WTC11 (cell line): ENCODE measurements around the gene MMP8. TPM values are rescaled to one million over a fixed set of nuclear protein-coding genes. Genes with fewer than 3 reads are reported as not detected.

Experiments
- ATAC-seq: fragments of 200-7000 bp; cut with Tn5 transposase; 2 replicates; pipeline ENCODE4 v1.10.0; 2021; ENCODE audit warnings: mild to moderate bottlenecking, moderate library complexity
- CTCF ChIA-PET: fragments of 300-600 bp; sonication (Branson Sonifier 250); formaldehyde crosslinking; loops from one replicate; lab custom pipeline; 2021; ENCODE audit warnings: antibody characterized with exemption; lab: Charles Lee
- POLR2A ChIA-PET: fragments of 350-600 bp; sonication (Branson Sonifier 250); formaldehyde crosslinking; loops from one replicate; lab custom pipeline; 2021; ENCODE audit warnings: antibody characterized with exemption; lab: Charles Lee
- DNase-seq: peaks from one replicate; pipeline ENCODE4 v3.0.0; 2021; ENCODE audit warnings: low spot score
- H3K27ac Mint-ChIP-seq: 2 replicates; pipeline ENCODE4 v1.8.0; 2021; ENCODE audit warnings: mixed read lengths
- H3K27me3 Mint-ChIP-seq: 2 replicates; pipeline ENCODE4 v1.8.0; 2021; ENCODE audit warnings: low read depth, mild to moderate bottlenecking, moderate library complexity, mixed read lengths
- H3K36me3 Mint-ChIP-seq: 2 replicates; pipeline ENCODE4 v1.8.0; 2021; ENCODE audit warnings: mixed read lengths
- H3K4me1 Mint-ChIP-seq: 2 replicates; pipeline ENCODE4 v1.8.0; 2022; ENCODE audit warnings: mixed read lengths
- H3K4me3 Mint-ChIP-seq: 2 replicates; pipeline ENCODE4 v1.8.0; 2021; ENCODE audit warnings: mild to moderate bottlenecking, moderate library complexity, mixed read lengths
- H3K9me3 Mint-ChIP-seq: 2 replicates; pipeline ENCODE4 v1.8.0; 2021; ENCODE audit warnings: mixed read lengths
- ATF1 ChIP-seq: sonication (generic); formaldehyde crosslinking; IDR thresholded peaks from 2 replicates; pipeline ENCODE4 v1.8.1; 2023; ENCODE audit warnings: mild to moderate bottlenecking, moderate library complexity, missing genetic modification reagents
- ATF3 ChIP-seq: sonication (generic); formaldehyde crosslinking; conservative IDR thresholded peaks from 2 replicates; pipeline ENCODE4 v1.8.1; 2022; ENCODE audit warnings: mild to moderate bottlenecking, missing genetic modification reagents
- CTCF ChIP-seq: fragments of 200-600 bp; IDR thresholded peaks from 2 replicates; pipeline ENCODE4 v1.8.0; 2022; ENCODE audit warnings: antibody characterized with exemption
- E2F4 ChIP-seq: sonication (generic); formaldehyde crosslinking; IDR thresholded peaks from 2 replicates; pipeline ENCODE4 v1.8.1; 2022; ENCODE audit warnings: low read depth, mild to moderate bottlenecking, moderate library complexity, missing genetic modification reagents, borderline replicate concordance
- ESRRA ChIP-seq: sonication (generic); formaldehyde crosslinking; IDR thresholded peaks from 2 replicates; pipeline ENCODE4 v1.8.1; 2022; ENCODE audit warnings: mild to moderate bottlenecking, missing genetic modification reagents, borderline replicate concordance
- IRF2 ChIP-seq: sonication (generic); formaldehyde crosslinking; IDR thresholded peaks from 2 replicates; pipeline ENCODE4 v1.8.0; 2022; ENCODE audit warnings: low read depth, missing genetic modification reagents, borderline replicate concordance
- MLX ChIP-seq: sonication (generic); formaldehyde crosslinking; IDR thresholded peaks from 2 replicates; pipeline ENCODE4 v1.8.1; 2023; ENCODE audit warnings: mild to moderate bottlenecking, missing genetic modification reagents, moderate library complexity
- PREB ChIP-seq: sonication (generic); formaldehyde crosslinking; IDR thresholded peaks from 2 replicates; pipeline ENCODE4 v1.8.1; 2022; ENCODE audit warnings: mild to moderate bottlenecking, missing genetic modification reagents, moderate library complexity, borderline replicate concordance
- RORB ChIP-seq: fragments of 250-450 bp; sonication (Bioruptor Pico); IDR thresholded peaks from 2 replicates; pipeline ENCODE4 v1.9.0; 2021; ENCODE audit warnings: mild to moderate bottlenecking
- SMAD3 ChIP-seq: sonication (generic); formaldehyde crosslinking; IDR thresholded peaks from 2 replicates; pipeline ENCODE4 v1.8.0; 2022; ENCODE audit warnings: missing genetic modification reagents, mild to moderate bottlenecking, borderline replicate concordance
- ZNF281 ChIP-seq: sonication (generic); formaldehyde crosslinking; IDR thresholded peaks from 2 replicates; pipeline ENCODE4 v1.8.0; 2023; ENCODE audit warnings: mild to moderate bottlenecking, missing genetic modification reagents
- ZNF317 ChIP-seq: sonication (generic); formaldehyde crosslinking; IDR thresholded peaks from 2 replicates; pipeline ENCODE4 v1.8.1; 2023; ENCODE audit warnings: low read depth, mild to moderate bottlenecking, moderate library complexity, missing genetic modification reagents, borderline replicate concordance
- ZNF671 ChIP-seq: fragments of 250-450 bp; sonication (Bioruptor Pico); IDR thresholded peaks from 2 replicates; pipeline ENCODE4 v1.8.0; 2021; ENCODE audit warnings: mild to moderate bottlenecking
- total RNA-seq: library from RNA; stranded (reverse); gene quantifications from 3 replicates; pipeline ENCODE4 v1.2.3, GENCODE V29; 2021

MMP8 gene
- total RNA-seq, 1 experiment from 2014 or later: not detected

GRCh38 chr11:102669664-102670063 lies 55.1 kb downstream of the MMP8 start (continued):
- TF ChIP-seq E2F4 (CRISPR knock-in tag) (no peak), ATF1 (CRISPR knock-in tag) (no peak), RORB (CRISPR knock-in tag) (no peak), ESRRA (CRISPR knock-in tag) (no peak), ZNF317 (CRISPR knock-in tag) (no peak)

GRCh38 chr11:102666331-102666957 lies 58.3 kb downstream of the MMP8 start:
- DNase-seq: no peak
- Mint-ChIP-seq H3K27me3 (no peaks in the 10 kb centered on the region), H3K36me3 (no peaks in the 10 kb centered on the region), H3K4me1 (peaks cover 14% of the 10 kb centered on the region), H3K9me3 (no peaks in the 10 kb centered on the region), H3K4me3 (no peak overlapping the region), H3K27ac (no peak overlapping the region)
- no peak for TF ChIP-seq MLX (CRISPR knock-in tag)
- peak; percentile 54 for TF ChIP-seq CTCF
- POLR2A ChIA-PET: interaction anchor here (1.2 kb wide), 1 partner anchor 53 kb away, joined by 4 read pairs; no protein-coding TSS in a partner anchor
- CTCF ChIA-PET: interaction anchor here (0.6 to 3.0 kb wide), 61 partner anchors 9 to 1238 kb away, joined by 3 to 78 read pairs (median 4); partner anchors contain the start of genes MMP10 and MMP20
- peak; percentile 74 for ATAC-seq

- ATAC-seq: peak; percentile 91
- peak; percentile 47 for DNase-seq
- ChIA-PET POLR2A (no interaction called here), CTCF (interaction anchor here (3.0 kb wide), 1 partner anchor 49 kb away, joined by 78 read pairs; no protein-coding TSS in a partner anchor)
- no peak for TF ChIP-seq RORB (CRISPR knock-in tag)
- no peak for TF ChIP-seq ZNF671
- TF ChIP-seq ATF3: no peak
- 0 out of 2 replicates have a peak, but pooled peaks have one; percentile 25 for TF ChIP-seq ZNF281 (CRISPR knock-in tag)
- TF ChIP-seq PREB (CRISPR knock-in tag): no peak
- peak; percentile 27; the same call in 1 of the 2 replicates for TF ChIP-seq CTCF
- no peak for TF ChIP-seq SMAD3 (CRISPR knock-in tag)
- TF ChIP-seq IRF2 (CRISPR knock-in tag): no peak
- no peaks in the 10 kb centered on the region for H3K9me3 Mint-ChIP-seq
- peaks cover 14% of the 10 kb centered on the region for H3K4me1 Mint-ChIP-seq
- H3K27me3 Mint-ChIP-seq: no peaks in the 10 kb centered on the region
- no peaks in the 10 kb centered on the region for H3K36me3 Mint-ChIP-seq
- H3K27ac Mint-ChIP-seq: no peak overlapping the region
- no peak overlapping the region for H3K4me3 Mint-ChIP-seq
Observed at GRCh38 chr11:102664001-102664752, 60.6 kb downstream of the MMP8 start.
